ENCODE measurements around the gene TMEM130.

TMEM130 gene

GRCh38 chr7:98805956-98806838 is 63.6 kb downstream of the TMEM130 start:
- no peak for DNase-seq

DNA sequence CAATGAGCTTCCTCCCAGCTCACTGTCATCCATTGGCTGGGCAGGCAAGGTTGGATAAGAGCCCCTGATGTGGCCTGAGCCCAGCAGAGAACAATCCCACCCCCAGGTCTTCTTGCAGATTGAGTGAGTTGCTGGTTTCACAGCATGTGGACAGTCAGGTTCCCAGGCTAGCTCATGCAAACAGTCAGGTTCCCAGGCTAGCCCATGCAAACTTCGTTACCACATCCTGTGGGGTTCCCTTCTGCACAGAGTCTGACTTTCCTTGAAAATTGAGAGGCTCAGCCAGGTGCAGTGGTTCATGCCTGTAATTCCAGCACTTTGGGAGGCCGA is 67.1 kb downstream of the TMEM130 start:
- DNase-seq, result no peak

DNA sequence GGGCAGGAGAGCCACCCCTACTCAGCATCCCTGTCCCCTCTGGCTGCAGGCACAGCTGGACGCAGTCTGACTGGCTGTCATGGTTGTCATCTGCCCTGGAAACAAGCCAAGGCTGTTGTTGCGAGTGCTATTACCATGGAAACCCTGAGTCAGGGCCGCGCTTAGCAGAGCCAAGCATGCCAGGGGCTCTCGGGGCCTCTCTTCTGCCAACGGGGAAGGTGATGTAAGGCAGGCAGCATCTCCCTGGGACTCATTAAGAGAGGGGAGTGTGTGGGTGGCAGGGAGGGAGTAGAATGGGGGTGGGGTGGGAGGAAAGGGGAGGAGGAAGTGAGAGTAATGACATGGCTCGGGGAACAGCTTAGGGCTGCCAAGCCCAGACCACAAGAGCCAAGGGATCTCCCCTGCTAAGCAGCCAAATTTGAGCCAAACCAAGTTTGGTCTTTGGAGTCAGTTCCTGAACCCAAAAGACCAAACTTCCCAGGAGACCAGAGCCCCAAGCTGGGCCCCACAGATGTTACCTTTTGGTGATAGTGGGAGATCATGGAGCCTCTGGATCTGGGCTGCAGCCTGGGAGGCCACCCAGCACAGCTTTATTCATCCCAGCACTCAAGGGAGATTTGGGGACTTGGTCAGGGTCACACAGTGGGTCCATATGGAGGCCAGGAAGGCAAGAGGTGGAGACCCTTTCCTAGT is 67.6 kb downstream of the TMEM130 start:
- DNase-seq, result peak; percentile 18

DNA sequence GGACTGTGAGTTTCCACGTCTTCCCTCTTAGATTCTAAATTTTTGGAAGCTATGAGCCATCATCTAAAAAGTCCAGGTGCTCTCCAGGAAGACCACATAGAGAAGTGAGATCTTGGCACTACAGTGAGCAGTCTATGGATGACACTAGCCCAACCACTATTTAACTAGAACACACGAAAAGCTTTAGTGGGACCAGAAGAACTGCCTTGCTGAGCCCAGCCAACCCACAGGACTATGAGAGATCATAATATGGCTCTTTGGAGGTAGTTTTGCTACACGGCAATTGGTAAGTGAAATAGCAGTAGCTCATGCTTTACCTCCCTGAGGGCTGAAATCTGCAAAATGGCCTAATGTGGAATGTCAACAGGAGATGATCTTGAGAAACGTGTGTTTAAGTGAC is 68.8 kb downstream of the TMEM130 start:
- DNase-seq, result no peak

- DNase-seq, result no peak
Measured at GRCh38 chr7:98797150-98797549, 72.7 kb downstream of the TMEM130 start.
